ENCODE results near the gene DHRS7B. TPM values are rescaled to one million over a fixed set of nuclear protein-coding genes. Genes with fewer than 3 reads are reported as not detected.
"Not testable (repeated sequence)": the region's sequence is repeated elsewhere in the genome, so short reads cannot be mapped to it uniquely, and the experiment has no call there.

The DHRS7B gene
- total RNA-seq = 10 to 100 TPM; 18.8 to 19.0 TPM

GRCh38 chr17:21126645-21127508 lies at the start of gene DHRS7B:
Gene DHRS7B (plus strand): TSS chr17:21126964. CDS start chr17:21126972, 8 bp downstream.
- H3K4me1 Mint-ChIP-seq = peaks cover 29% of the 10 kb centered on the region
- H3K9me3 Mint-ChIP-seq (ENCODE audit: low read depth) = no peaks in the 10 kb centered on the region
- DNase-seq = peak; percentile 97
- H3K4me3 Mint-ChIP-seq = peak within 1 kb of the TSS; percentile 98
- H3K27me3 Mint-ChIP-seq = peaks cover under 1% of the 10 kb centered on the region
- CTCF ChIA-PET = interaction anchor here (1.2 to 3.3 kb wide), 6 partner anchors 7 to 386 kb away, joined by 3 to 14 read pairs (median 8); partner anchors contain the start of gene USP22
- H3K27ac Mint-ChIP-seq = peak within 1 kb of the TSS; percentile 95
- H3K36me3 Mint-ChIP-seq = peaks cover 3% of the 10 kb centered on the region
- ATAC-seq = peak; percentile 95

DNA sequence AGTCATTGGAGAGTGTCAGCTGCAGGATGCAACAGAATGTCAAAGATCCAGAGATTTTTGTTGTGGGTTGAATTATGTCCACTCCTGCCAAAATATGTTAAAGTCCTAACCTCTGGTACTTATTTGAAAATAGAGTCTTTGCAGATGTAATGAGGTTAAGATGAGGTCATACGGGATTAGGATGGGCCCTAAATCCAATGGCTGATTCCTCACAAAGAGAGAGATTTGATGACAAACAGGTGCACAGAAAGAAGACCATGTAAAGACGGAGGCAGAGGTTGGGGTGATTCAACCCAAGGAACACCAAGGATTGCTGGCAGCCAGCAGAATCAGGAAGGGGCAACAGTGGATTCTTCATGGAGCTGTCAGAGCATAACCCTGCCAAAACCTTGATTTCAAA lies 49.5 kb upstream of the DHRS7B start:
- no peaks in the 10 kb centered on the region for H3K4me1 Mint-ChIP-seq
- ATAC-seq = no peak
- no peaks in the 10 kb centered on the region for H3K36me3 Mint-ChIP-seq
- no peak for DNase-seq
- CTCF ChIA-PET = no interaction called here
- no peaks in the 10 kb centered on the region for H3K9me3 Mint-ChIP-seq (ENCODE audit: low read depth)
- H3K4me3 Mint-ChIP-seq = no peak overlapping the region
- no peak overlapping the region for H3K27ac Mint-ChIP-seq
- peaks cover 35% of the 10 kb centered on the region for H3K27me3 Mint-ChIP-seq

DNA sequence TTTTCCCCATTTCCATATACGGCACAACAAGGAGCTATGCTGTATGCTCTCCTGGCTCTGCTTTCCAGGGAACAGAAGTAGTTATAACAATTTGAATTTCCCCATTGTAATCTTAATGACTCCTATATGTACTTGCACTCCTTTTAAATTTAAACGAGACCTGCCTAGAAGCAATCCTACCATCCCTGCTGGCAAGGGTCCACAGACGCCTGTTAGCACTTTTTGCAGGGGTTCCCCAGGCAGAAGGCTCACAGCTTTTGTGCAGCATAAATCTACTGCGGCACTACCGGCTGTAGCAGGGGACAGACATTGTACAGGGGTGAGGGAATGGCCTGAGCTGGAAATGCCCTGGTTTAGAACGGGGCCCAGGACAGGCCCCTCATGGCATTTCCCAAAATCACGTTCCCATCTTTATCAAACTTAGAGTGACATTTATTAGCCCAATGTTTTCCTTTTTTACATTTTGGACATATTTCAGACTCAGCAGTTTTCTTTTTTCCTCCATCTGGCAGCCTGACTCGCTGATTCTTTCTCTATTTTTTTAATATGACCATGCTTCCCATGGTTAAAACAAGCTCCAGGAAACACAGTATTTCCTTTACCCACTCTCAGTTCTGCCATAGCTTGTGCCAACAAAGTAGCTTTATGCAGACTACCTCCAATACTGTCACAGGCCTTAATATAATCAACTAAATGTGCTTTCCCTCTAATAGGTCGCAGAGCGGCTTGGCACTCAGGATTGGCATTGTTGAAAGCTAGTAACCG lies 48.6 kb upstream of the DHRS7B start:
- Mint-ChIP-seq H3K4me1 (no peaks in the 10 kb centered on the region), H3K4me3 (no peak overlapping the region), H3K27ac (no peak overlapping the region), H3K9me3 (ENCODE audit: low read depth) (no peaks in the 10 kb centered on the region), H3K36me3 (no peaks in the 10 kb centered on the region), H3K27me3 (peaks cover 35% of the 10 kb centered on the region)
- ATAC-seq = no peak
- DNase-seq = no peak
- CTCF ChIA-PET = interaction anchor here (1.2 to 1.5 kb wide), 2 partner anchors 21 to 42 kb away, joined by 3 to 4 read pairs; no protein-coding TSS in a partner anchor

- ATAC-seq = no peak
- DNase-seq = no peak
- Mint-ChIP-seq H3K27me3 (peaks cover 35% of the 10 kb centered on the region), H3K36me3 (no peaks in the 10 kb centered on the region), H3K9me3 (ENCODE audit: low read depth) (no peaks in the 10 kb centered on the region), H3K4me1 (no peaks in the 10 kb centered on the region), H3K27ac (no peak overlapping the region), H3K4me3 (no peak overlapping the region)
- CTCF ChIA-PET = interaction anchor here (1.5 kb wide), 1 partner anchor 20 kb away, joined by 4 read pairs; no protein-coding TSS in a partner anchor
These were observed 47.6 kb upstream of the DHRS7B start for GRCh38 chr17:21079196-21079595.

- no peak overlapping the region for H3K27ac Mint-ChIP-seq
- no peaks in the 10 kb centered on the region for H3K36me3 Mint-ChIP-seq
- DNase-seq (no peak), ATAC-seq (no peak)
- no peaks in the 10 kb centered on the region for H3K9me3 Mint-ChIP-seq (ENCODE audit: low read depth)
- H3K27me3 Mint-ChIP-seq = peaks cover 33% of the 10 kb centered on the region
- CTCF ChIA-PET = no interaction called here
- no peaks in the 10 kb centered on the region for H3K4me1 Mint-ChIP-seq
- no peak overlapping the region for H3K4me3 Mint-ChIP-seq
These were observed 44.7 kb upstream of the DHRS7B start for GRCh38 chr17:21082001-21082436.

DNA sequence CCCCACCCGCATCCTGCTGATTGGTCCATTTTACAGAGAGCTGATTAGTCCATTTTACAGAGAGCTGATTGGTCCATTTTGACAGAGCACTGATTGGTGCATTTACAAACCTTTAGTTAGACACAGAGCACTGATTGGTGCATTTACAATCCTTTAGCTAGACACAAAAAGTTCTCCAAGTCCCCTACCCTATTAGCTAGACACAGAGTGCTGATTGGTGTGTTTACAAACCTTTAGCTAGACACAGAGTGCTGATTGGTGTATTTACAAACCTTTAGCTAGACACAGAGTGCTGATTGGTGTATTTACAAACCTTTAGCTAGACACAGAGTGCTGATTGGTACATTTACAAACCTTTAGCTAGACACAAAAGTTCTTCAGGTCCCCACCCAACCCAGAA lies 41.5 kb upstream of the DHRS7B start:
- DNase-seq; H3K4me3 Mint-ChIP-seq; H3K9me3 Mint-ChIP-seq (ENCODE audit: low read depth); H3K4me1 Mint-ChIP-seq; H3K27ac Mint-ChIP-seq; ATAC-seq; H3K36me3 Mint-ChIP-seq: not testable (repeated sequence)
- CTCF ChIA-PET = interaction anchor here (0.9 kb wide), 1 partner anchor 14 kb away, joined by 4 read pairs; no protein-coding TSS in a partner anchor
- H3K27me3 Mint-ChIP-seq = peaks cover 10% of the 10 kb centered on the region

GRCh38 chr17:21085707-21086106 lies 41.1 kb upstream of the DHRS7B start:
- Mint-ChIP-seq H3K9me3 (ENCODE audit: low read depth) (no peaks in the 10 kb centered on the region), H3K4me3 (no peak overlapping the region), H3K27me3 (peaks cover 10% of the 10 kb centered on the region), H3K4me1 (no peaks in the 10 kb centered on the region), H3K36me3 (no peaks in the 10 kb centered on the region), H3K27ac (no peak overlapping the region)
- DNase-seq (no peak), ATAC-seq (no peak)
- CTCF ChIA-PET = interaction anchor here (0.9 kb wide), 1 partner anchor 14 kb away, joined by 4 read pairs; no protein-coding TSS in a partner anchor

- CTCF ChIA-PET = no interaction called here
- ATAC-seq = no peak
- H3K27ac Mint-ChIP-seq = no peak overlapping the region
- no peak overlapping the region for H3K4me3 Mint-ChIP-seq
- H3K36me3 Mint-ChIP-seq = no peaks in the 10 kb centered on the region
- no peaks in the 10 kb centered on the region for H3K9me3 Mint-ChIP-seq (ENCODE audit: low read depth)
- H3K4me1 Mint-ChIP-seq = no peaks in the 10 kb centered on the region
- DNase-seq = no peak
- peaks cover 4% of the 10 kb centered on the region for H3K27me3 Mint-ChIP-seq
These were observed 37.6 kb upstream of the DHRS7B start for GRCh38 chr17:21089145-21089544.

DNA sequence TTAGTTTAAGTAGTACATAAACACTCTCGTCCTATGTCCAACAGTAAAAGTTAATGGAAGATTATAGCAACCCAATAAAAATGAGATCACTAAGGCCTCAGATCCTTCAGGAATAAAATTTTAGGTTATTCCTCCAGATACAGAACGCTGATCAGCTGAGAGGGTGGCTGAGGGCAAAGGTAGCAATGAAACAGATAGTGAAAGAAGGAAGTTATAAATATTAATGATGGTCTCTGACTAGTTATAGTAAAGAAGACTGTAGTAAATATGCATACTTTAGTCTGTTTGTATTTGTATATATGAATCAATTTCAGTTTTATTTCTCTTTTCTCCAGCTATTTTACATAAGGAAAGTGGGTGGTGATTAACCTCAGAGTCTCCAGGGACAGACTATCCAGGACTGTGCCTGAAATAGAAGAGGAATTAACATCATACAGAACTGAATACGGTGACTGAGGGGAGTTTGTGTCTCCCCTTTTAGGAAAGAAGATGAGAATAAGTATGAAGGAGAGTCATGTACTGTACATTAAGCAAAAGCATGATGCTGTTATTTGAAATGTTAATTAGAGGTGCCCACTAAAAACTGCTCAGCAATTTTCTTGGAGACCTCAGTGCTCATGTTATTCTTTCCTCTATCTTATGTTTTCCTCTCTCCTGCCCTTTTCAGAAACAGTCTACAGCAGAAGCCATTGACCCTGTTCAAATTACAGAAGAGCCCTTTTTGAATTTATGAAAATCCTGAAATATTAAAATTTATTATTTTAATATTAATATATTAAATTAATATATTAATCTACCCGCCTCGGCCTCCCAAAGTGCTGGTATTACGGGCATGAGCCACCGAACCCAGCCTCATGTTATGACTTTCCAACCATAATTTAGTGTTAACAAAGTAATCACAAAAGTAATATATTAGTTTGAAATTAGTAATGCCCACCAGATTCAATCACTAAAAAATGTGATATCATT lies 36.5 kb upstream of the DHRS7B start:
- Mint-ChIP-seq H3K4me1 (no peaks in the 10 kb centered on the region), H3K36me3 (no peaks in the 10 kb centered on the region), H3K27me3 (no peaks in the 10 kb centered on the region), H3K9me3 (ENCODE audit: low read depth) (no peaks in the 10 kb centered on the region), H3K27ac (no peak overlapping the region), H3K4me3 (no peak overlapping the region)
- CTCF ChIA-PET = interaction anchor here (0.6 kb wide), 1 partner anchor 9 kb away, joined by 3 read pairs; no protein-coding TSS in a partner anchor
- ATAC-seq = no peak
- no peak for DNase-seq

DNA sequence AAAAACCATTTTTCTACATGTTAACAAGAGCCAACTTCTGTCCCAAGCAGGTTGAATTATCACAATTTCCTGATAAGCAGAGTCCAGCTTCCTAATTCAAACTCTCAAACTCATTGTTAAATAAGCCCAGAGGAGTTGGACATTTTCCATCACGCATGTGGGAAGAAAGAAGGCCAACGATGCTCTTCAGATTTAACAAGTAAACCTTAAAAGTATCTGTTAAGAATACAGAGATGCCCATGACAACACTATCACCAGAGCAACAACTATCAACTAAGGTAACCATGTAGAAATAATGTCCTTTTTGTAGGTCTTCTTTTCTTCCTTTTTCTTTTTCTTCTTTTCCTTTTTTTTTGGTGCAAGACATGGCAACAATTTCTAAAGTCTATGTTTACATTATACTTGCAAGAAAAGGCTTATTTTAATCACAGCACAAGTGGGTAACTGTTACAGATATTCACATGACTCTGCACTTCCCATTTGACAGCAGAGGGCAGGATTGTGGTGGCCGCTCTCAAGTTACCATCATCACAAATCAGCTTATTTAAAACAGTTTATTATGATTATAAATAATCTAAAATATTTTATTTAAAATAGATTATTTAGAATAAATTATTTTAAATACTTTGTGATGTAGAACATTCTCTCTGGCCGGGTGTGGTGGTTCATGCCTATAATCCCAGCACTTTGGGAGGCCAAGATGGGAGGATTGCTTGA lies 35.7 kb upstream of the DHRS7B start:
- Mint-ChIP-seq H3K36me3 (no peaks in the 10 kb centered on the region), H3K9me3 (ENCODE audit: low read depth) (no peaks in the 10 kb centered on the region), H3K27ac (no peak overlapping the region), H3K4me1 (no peaks in the 10 kb centered on the region), H3K27me3 (no peaks in the 10 kb centered on the region), H3K4me3 (no peak overlapping the region)
- DNase-seq (no peak), ATAC-seq (no peak)
- CTCF ChIA-PET = interaction anchor here (0.8 kb wide), 1 partner anchor 42 kb away, joined by 3 read pairs; no protein-coding TSS in a partner anchor

- H3K9me3 Mint-ChIP-seq (ENCODE audit: low read depth) = no peaks in the 10 kb centered on the region
- H3K36me3 Mint-ChIP-seq = no peaks in the 10 kb centered on the region
- H3K27me3 Mint-ChIP-seq = no peaks in the 10 kb centered on the region
- H3K4me1 Mint-ChIP-seq = peaks cover 14% of the 10 kb centered on the region
- ATAC-seq (no peak), DNase-seq (no peak)
- no peak overlapping the region for H3K27ac Mint-ChIP-seq
- no peak overlapping the region for H3K4me3 Mint-ChIP-seq
- CTCF ChIA-PET = interaction anchor here (1.0 to 2.1 kb wide), 2 partner anchors 50 to 101 kb away, joined by 4 to 5 read pairs; no protein-coding TSS in a partner anchor
These were observed 32.5 kb upstream of the DHRS7B start for GRCh38 chr17:21094298-21094704.

DNA sequence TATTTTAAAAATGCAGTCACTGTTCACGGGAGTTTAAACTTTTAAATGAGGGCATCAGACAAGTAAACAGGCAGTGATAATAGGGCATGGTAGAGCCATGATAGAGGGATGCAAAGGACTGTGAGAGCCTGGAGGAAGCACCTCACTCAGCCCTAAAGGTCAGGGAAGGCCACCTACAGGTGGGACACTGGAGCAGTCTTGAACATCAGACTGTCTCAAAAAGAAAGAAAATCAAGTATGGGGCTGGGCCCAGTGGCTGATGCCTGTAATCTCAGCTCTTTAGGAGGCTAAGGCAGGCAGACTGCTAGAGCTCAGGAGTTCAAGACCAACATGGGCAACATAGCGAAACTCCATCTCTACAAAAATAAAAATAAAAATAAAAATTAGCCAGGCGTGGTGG lies 31.0 kb upstream of the DHRS7B start:
- ATAC-seq = no peak
- Mint-ChIP-seq H3K36me3 (no peaks in the 10 kb centered on the region), H3K4me3 (no peak overlapping the region), H3K9me3 (ENCODE audit: low read depth) (no peaks in the 10 kb centered on the region), H3K27me3 (no peaks in the 10 kb centered on the region), H3K4me1 (peaks cover 18% of the 10 kb centered on the region), H3K27ac (no peak overlapping the region)
- CTCF ChIA-PET = interaction anchor here (0.9 kb wide), 1 partner anchor 61 kb away, joined by 3 read pairs; no protein-coding TSS in a partner anchor
- DNase-seq = no peak

Data from activated CD8-positive, alpha-beta memory T cell treated with anti-CD3 and anti-CD28 coated beads, Interleukin-2, amount 10 ng/mL, durations not matched to agents 7 days and 5 days (primary cell).